ENCODE results near the gene MEGF11.

MEGF11 gene

DNA sequence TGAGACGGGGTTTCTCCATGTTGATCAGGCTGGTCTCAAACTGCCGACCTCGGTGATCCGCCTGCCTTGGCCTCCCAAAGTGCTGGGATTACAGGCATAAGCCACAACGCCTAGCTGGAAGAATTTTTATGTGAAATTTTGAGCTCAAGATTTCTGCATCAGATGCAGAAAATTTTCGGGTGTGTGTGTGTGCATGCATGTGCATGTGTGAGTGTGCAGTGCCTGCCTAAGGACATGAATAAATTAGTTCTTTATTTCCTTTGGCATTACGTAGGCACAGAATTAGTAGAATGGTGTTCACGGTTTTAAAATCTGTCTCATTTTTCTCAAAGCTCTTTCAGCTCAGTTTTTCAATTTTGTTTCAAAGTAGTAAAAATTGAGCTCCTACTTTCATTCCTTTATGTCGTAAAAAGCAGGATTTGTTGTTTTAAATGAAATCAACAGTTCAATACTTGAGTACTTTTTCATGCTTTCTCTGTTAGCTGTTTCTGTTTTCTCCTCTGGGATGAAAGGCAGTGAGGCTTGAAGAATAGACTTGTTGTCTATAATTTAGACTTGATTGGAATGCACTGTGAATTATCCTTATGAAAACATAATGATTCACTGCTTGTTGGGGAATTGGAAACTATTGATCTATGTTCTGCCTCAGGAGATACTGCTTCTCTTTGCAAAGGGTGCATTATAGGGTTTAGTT lies 407.6 kb downstream of the MEGF11 start:
- no peak for DNase-seq (ENCODE audit: low spot score)
